EH (cell line): ENCODE results near the gene MLH1.
"Not testable (repeated sequence)": the region's sequence is repeated elsewhere in the genome, so short reads cannot be mapped to it uniquely, and the experiment has no call there.

Experiments used
- DNase-seq: peaks from one replicate; pipeline ENCODE4 v3.0.0-alpha.2; 2015; ENCODE audit warnings: low read depth

MLH1 gene

DNA sequence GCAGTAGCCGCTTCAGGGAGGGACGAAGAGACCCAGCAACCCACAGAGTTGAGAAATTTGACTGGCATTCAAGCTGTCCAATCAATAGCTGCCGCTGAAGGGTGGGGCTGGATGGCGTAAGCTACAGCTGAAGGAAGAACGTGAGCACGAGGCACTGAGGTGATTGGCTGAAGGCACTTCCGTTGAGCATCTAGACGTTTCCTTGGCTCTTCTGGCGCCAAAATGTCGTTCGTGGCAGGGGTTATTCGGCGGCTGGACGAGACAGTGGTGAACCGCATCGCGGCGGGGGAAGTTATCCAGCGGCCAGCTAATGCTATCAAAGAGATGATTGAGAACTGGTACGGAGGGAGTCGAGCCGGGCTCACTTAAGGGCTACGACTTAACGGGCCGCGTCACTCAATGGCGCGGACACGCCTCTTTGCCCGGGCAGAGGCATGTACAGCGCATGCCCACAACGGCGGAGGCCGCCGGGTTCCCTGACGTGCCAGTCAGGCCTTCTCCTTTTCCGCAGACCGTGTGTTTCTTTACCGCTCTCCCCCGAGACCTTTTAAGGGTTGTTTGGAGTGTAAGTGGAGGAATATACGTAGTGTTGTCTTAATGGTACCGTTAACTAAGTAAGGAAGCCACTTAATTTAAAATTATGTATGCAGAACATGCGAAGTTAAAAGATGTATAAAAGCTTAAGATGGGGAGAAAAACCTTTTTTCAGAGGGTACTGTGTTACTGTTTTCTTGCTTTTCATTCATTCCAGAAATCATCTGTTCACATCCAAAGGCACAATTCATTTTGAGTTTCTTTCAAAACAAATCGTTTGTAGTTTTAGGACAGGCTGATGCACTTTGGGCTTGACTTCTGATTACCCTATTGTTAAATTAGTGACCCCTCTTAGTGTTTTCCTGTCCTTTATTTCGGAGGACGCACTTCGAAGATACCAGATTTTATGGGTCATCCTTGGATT is at the start of gene MLH1:
Gene MLH1 (plus strand): TSS at position 193 of the 958 bp plus-strand sequence. CDS start 30 bp downstream, at position 223.
- DNase-seq = peak; percentile 100

DNA sequence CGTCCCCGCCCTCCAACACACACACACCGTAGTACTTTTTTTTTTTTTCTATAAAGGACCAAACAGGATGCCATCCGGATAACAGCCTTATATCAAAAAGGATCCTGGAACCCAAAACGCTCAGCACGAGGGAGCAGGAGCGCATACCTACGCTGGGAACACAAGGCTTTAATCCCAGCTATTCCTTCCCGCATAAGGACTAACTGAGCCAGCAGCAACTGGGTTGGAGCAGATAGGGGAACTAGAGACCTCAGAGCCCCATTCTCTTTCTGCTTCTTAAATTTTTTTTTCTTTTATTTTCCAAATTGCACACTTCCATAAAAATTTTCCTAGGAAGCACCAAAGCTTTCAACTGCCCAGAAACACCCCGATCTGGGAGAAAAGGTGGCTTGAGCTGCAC is 49.7 kb upstream of the MLH1 start:
- DNase-seq = no peak

DNA sequence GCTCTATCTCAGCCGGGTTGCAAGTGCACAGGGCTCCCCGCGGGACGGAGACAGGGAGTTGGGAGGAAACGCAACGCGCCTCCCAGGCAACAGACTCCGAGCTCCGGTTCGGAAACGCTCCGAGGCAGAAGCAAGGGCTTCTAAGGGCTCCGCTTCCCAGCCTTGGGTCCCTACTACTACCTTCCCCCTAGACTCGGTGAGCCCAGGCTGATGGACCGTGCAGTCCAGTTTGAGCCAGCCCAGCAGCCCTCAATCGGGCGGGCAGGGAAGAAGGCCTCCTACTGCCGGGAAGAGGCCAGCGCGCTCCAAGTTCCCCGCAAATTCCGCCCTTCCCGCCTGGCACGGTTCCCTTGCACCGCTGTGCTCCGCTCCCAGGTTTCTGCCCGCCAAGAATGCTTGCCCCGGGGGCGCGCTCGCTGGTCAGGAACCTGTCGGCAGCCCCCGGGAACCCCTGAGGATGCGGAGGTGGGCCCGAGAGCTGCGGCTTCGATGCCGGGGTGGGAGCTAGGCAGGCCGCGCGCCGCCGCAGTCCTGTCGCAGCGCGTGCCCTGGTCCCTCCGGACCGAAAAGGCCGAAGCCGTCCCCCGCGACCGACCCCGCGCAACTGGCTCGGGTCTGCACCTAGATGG is 49.2 kb upstream of the MLH1 start:
- peak; percentile 68 for DNase-seq

DNA sequence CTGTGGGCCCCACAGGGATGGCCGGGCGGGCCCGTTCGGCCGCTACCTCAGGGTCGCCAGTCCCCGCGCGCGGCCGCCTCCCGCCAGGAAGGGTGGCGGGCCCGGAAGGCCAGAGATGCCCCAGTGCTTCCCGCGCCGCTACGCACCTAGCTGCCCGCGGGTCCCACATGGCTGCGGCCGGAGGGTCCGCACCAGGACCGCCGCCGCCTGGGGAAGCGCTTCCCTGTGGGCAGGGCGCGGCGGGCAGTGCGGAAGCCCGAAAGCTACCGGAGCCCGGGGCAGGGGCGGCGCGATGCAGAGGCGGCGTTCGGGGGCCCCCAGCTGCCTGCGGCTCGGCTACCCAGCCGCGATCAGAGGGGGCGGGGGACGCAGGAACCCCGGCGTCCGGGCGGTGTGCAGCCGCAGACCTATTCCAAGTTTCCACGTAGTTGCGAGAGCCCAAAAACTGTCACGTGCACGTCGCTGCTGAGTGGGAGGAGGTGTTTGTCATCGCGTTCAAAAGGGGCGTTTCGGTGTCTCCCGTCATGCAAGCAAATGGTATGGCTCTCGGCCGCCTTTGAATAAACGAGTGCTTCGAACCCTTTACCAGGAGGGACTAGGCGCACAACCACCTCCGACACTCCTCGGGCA is 48.6 kb upstream of the MLH1 start, which contains the start of gene TRANK1:
Gene TRANK1 (minus strand): TSS at position 414 of the 630 bp plus-strand sequence. CDS start 245 bp downstream, at position 169.
- peak; percentile 61 for DNase-seq

DNA sequence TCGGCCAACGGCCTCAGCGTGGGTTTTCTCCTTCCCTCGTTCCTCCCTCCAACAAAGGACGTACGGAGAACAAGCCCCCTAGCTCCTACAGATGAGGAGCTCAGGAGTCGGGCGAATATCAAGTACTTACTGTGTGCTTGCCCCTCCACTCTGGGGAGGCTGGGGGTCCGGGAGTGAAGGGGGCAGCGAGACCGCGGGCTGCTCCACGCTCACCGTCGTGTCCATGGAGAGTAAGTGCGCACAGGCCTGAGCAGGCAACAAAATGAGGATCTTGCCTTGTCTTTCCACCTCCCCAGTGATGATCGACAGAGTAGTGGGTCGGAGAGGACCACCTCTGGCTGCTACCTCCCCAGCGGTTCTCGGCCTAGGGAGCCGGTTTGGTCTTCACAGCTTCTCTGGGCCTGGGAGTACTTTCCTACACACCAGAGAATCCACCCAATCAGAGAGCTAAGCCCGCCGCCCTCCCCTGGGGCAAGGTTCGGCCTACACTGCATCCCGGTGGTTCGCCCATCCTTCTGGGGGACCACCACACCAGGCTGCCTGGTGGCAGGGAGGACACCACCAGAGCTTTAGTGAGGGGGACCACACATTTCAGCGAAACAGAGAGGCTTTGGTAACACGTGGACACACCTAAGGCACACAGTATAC is 47.9 kb upstream of the MLH1 start:
- no peak for DNase-seq

DNA sequence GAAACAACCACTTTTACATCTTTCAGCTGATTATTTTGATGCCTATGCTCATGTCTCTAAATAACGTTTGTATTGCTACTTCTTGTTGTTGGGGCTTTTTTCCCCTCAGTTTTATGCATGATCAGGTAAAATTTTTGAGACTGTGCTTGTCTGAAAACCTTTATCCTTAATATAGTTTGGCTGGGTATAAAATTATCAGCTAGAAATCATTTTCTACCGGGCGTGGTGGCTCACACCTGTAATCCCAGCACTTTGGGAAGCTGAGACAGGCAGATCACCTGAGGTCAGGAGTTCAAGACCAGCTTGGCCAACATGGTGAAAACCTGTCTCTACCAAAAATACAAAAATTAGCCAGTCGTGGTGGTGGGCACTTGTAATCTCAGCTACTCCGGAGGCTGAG is 45.5 kb upstream of the MLH1 start:
- not testable (repeated sequence) for DNase-seq

DNA sequence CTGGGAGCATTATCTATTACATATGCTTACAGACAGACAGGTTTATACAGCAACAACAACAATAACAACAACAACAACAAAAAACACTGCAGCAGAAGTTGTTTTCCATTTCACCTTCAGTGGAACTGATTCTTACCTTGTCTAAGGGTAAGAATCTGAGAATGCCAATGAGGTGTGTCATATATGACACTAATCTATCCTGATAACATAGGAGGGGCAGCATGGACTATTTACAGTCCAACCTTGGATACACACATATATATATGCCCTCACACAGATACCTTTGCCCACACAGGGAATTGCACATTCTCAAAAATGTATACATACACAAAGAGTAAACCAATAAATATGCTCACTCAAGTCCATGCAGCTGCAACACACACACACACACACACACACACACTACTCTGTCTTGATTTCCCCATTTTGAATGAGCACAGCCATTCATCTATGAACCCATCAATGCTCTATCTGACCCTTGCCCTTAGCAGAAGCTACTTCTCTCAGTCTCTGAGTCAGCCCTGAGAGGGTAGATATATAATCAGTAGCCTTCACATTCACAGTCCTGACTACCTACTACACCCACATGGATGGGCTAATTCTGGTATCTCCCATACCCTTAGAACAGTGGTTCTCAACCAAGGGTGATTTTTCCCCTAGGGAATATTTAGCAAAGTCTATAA is 38.7 kb upstream of the MLH1 start:
- DNase-seq = no peak

DNA sequence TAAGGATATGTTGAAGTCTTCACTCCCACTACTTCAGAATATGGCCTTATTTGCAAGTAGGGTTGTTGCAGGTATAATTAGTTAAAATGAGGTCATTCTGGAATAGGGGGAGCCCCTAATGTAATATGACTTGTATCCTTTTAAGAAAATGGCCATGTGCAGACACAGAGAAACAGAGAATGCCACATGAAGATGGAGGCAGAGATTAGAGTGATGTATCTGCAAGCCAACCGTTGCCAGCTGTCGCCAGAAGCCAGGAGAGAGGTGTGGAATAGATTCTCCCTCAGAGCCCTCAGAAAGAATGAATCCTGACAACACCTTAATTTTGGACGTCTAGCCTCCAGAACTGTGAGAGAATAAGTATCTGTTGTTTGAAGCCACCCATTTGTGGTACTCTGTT is 37.2 kb upstream of the MLH1 start:
- DNase-seq = no peak

DNA sequence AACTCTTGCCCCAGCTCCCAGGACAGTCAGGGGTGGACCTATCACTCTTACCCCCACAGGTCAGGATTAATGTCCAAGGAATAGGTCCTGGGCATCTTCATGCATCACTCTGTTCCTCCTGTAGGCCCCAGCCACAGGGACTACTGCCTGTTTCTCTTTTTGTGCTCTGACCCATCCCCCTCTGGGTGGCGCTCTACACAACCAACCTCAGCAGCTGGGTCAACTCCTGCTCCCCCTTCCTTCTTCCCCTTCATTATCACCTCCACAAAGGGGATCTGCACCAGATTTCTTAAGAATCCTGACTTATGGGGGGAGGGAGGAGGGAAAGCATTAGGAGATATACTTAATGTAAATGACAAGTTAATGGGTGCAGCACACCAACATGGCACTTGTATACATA is 36.3 kb upstream of the MLH1 start:
- DNase-seq = no peak

DNA sequence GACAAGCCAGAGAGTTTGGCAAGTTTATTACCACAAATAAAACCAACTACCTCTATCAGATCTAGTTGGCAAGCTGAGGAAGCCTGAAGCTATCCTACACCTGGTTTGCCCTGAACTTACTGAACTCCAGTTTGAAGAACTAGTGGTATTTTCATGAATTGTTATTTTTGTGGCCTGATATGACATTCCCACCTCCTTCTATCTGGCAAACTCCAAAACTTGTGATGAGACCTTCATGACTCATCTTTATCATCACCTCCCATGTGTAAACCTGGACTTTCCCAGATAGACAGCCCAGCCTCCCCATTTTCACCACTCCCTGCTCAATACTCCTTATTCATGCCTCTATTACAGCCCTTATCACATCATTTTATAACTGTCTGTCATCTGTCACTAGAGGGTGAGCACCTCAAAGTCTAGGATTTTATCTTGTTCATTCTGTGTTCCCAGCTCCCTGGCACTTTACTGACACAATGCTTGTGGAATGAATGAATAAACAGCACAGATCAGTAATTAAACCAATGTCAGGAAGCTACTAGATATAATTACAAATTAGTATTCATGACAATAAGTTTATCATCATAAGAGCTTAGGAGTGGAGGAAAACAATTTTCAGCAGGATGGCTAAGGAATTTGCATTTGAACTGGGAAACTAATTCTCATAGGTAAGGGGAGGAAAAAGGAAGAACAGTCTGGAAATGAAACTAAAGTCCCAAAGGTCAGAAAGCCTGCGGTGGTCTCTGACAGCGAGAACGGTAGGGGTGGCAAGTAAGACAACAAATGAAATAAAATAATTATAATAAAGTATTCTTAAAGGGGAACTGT is 35.2 kb upstream of the MLH1 start:
- DNase-seq = peak; percentile 70

DNA sequence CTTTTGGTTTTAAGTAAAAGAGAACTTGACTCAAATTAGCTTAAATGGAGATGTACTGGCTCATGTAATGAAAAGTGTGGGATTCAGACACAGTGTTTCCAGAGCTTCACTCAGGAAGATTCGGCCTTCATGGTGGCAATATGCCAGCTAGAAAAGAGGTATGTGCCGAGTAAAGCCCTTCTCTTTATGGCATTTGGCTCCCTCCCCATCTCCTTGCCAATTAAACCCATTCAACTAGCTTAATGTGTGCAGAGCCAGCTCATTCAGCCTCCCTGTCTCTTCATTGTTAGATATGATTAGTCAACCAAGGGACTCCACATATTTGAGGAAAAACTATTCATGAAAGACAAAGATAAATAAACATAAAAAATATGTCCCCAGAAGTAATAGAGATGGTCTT is 33.5 kb upstream of the MLH1 start:
- peak; percentile 71 for DNase-seq

DNA sequence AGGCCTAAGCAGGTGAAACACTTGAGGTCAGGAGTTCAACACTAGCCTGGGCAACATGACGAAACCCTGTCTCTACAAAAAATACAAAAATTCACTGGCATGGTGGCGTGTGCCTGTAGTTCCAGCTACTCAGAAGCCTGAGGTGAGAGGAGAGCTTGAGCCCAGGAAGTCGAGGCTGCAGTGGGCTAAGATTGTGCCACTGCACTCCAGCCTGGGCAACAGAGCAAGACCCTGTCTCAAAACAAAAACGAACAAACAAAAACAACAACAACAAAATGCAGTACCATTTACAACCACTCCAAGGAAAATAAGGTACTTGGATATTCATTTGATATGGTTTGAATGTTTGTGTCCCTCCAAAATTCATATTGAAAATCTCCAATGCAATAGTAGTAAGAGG is 32.8 kb upstream of the MLH1 start:
- no peak for DNase-seq

DNA sequence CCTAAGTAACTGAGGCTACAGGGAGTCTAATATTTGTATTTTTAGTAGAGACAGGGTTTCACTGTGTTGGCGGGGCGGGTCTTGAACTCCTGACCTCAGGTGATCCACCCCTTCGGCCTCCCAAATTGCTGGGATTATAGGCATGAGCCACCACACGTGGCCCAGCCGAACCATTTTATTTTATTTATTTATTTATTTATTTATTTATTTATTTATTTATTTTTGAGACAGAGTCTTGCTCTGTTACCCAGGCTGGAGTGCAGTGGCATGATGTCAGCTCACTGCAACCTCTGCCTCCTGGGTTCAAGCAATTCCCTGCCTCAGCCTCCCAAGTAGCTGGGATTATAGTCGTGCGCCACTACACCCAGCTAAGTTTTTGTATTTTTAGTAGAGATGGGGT is 30.3 kb upstream of the MLH1 start:
- not testable (repeated sequence) for DNase-seq

DNA sequence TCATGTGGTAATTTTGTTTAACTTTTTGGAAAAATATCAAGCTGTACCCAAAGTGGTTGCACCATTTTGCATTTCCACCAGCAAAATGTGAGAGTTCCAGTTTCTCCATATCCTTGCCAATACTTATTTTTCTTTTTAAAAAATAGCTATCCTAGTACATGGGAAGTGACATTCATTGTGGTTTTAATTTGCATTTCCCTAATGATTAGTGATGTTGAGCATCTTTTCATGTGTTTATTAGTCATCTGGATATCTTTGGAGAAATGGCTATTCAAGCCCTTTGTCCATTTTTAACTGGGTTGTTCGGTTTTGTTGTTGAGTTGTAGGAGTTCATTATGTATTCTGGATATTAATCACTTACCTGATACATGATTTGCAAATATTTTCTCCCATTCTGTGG is 29.0 kb upstream of the MLH1 start:
- no peak for DNase-seq

DNA sequence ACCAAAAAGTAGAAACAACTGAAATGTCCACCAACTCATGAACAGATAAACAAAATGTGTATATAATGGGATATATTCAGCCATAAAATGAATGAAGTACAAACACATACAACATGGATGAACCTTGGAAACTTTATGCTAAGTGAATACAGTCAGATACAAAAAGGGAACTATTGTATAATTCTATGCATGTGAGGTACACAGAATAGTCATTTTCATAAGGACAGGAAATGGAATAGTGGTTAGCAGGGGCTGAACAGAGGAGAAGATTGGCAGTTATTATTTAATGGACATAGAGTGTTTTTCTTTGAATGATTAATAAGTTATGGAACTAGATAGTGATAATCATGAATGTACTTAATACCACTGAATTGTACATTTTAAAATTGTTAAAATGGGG is 28.5 kb upstream of the MLH1 start:
- no peak for DNase-seq

DNA sequence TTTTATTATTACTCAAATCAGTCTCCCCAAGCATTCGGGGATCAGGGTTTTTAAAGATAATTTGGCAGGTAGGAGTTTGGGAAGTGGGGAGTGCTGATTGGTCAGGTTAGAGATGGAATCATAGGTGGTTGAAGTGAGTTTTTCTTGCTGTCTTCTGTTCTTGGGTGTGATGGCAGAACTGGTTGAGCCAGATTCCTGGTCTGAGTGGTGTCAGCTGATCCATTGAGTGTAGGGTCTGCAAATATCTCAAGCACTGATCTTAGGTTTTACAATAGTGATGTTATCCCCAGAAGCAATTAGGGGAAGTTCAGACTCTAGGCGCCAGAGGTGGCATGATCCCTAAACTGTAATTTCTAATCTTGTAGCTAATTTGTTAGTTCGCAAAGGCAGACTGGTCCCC is 27.9 kb upstream of the MLH1 start:
- no peak for DNase-seq

DNA sequence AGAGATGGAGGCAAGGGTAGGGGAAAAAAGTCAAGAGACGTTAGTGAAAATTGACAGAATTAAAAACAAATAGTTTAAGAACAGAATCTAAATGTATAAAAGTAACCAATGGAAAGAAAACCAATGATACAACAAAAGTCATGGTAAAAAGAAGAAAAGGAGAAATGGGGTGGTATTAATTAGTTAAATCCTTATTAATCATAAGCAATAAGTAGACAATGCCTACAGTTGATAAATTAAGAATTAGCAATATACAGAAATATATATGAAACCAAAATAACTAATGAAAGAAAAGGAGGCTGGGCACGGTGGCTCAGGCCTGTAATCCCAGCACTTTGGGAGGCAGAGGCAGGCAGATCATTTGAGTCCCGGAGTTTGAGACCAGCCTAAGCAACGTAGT is 24.2 kb upstream of the MLH1 start:
- no peak for DNase-seq

DNA sequence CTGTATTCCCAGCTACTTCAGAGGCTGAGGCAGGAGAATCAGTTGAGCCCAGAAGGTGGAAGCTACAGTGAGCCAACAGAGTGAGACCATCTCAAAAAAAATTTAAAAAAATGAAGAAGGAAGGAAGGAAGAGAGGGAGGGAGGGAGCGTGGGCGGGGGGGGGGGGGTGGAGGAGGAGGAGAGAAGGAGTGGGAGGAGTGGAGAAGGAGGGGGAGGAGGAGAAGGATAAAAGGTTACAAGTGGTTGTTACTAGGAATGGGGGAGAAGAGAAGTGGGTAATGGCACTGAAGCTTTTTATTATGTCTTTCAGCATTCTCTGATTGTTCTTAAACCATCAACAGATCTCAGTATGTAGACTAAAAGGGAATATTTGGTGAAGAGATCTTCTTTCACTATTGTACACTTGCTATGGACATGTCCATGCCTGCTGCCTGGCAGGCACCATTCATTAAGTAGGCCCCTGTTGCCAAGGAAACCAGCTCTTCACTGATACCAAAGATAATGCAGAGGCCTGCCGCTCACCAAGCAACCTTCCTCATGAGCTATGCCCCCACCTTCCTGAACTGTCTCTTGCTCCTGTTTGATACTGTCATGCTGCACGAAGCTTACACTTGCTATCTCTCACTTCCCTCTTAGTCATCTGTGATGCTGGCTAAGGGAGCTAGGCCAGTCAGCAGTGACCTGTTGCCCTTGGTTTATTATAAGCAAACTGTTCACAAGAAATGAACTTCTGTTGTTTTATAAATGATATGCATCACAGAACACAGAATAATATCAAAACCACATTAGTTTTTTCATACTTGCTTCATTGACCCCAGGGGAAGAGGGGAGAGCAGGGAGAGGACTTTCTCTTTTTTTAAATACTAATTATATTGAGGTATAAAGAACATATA is 23.5 kb upstream of the MLH1 start:
- DNase-seq = peak; percentile 78

DNA sequence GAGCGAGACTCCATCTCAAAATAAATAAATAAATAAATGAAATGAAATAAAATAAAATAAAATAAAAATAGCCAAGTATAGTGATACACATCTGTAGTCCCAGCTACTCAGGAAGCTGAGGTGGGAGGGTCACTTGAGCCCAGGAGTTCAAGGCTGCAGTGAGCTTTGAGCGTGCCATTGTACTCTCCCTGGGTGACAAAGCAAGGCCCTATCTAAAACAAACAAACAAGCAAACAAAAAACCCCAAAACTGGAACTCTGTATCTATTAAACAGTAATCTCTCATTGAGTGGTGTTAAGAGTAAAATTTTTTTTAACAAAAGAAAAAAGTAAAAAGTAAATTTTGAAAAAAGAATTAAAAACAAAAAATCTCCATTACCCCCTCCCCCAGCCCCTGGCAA is 21.2 kb upstream of the MLH1 start:
- no peak for DNase-seq

DNA sequence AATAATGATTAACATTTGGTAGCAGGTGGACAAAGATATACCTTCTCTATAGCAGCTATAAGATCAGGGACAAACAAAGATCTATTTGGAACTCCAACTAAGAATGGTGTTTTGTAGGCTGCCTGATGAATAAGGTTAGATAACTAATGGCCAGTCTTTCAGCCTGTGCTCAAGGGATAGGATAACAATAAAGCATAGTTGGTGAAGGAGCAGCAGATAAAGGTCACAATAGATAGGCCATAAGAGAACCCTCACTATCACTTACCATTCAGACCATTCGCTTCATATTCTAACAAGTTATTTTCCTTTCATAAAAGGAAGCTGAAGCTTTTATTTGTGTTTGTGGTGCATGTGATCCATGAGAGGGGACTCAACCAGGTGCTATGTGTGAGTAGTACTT is 20.2 kb upstream of the MLH1 start:
- no peak for DNase-seq
